KMS-11 (cell line): ENCODE data around the gene BAIAP2L2.
"Not testable (repeated sequence)": the region's sequence is repeated elsewhere in the genome, so short reads cannot be mapped to it uniquely, and the experiment has no call there.

ENCODE experiments used
- H2AFZ ChIP-seq: fragments of 200-600 bp; sonication (generic); 2 replicates; pipeline ENCODE4 v1.6.1; 2016; ENCODE audit warnings: antibody characterized with exemption, mixed run types, low read depth
- H3K27ac ChIP-seq: fragments of 200-600 bp; sonication (generic); 2 replicates; pipeline ENCODE4 v1.6.1; 2016; ENCODE audit warnings: mild to moderate bottlenecking, mixed run types
- H3K27me3 ChIP-seq: fragments of 200-600 bp; sonication (generic); 2 replicates; pipeline ENCODE4 v1.6.1; 2017; ENCODE audit warnings: mild to moderate bottlenecking, low read depth, mixed run types, moderate library complexity; ENCODE audit not compliant: insufficient read depth
- H3K36me3 ChIP-seq: fragments of 200-600 bp; sonication (generic); 2 replicates; pipeline ENCODE4 v1.6.1; 2017; ENCODE audit warnings: mild to moderate bottlenecking, mixed run types; ENCODE audit not compliant: insufficient read depth
- H3K4me1 ChIP-seq: fragments of 200-600 bp; sonication (generic); 2 replicates; pipeline ENCODE4 v1.6.1; 2016; ENCODE audit warnings: mild to moderate bottlenecking, low read depth, mixed run types; ENCODE audit not compliant: poor library complexity, severe bottlenecking
- H3K4me2 ChIP-seq: fragments of 200-600 bp; sonication (generic); 2 replicates; pipeline ENCODE4 v1.7.0; 2016; ENCODE audit warnings: mild to moderate bottlenecking, mixed run types
- H3K4me3 ChIP-seq: fragments of 200-600 bp; sonication (generic); IDR thresholded peaks from 2 replicates; pipeline ENCODE4 v1.6.1; 2017; ENCODE audit warnings: low read depth, low read length, mixed read lengths; ENCODE audit not compliant: insufficient read depth
- H3K79me2 ChIP-seq: fragments of 200-600 bp; sonication (generic); 2 replicates; pipeline ENCODE4 v1.6.1; 2016; ENCODE audit warnings: low read depth, mixed run types; ENCODE audit not compliant: insufficient read depth
- H3K9ac ChIP-seq: fragments of 200-600 bp; sonication (generic); 2 replicates; pipeline ENCODE4 v1.6.1; 2016; ENCODE audit warnings: mild to moderate bottlenecking, mixed run types
- H4K20me1 ChIP-seq: fragments of 200-600 bp; sonication (generic); 2 replicates; pipeline ENCODE4 v1.6.1; 2016; ENCODE audit warnings: mild to moderate bottlenecking, mixed run types; ENCODE audit not compliant: insufficient read depth
- CTCF ChIP-seq: fragments of 200-600 bp; sonication (generic); conservative IDR thresholded peaks from 2 replicates; pipeline ENCODE4 v1.6.1; 2017; ENCODE audit warnings: low read depth, mild to moderate bottlenecking, antibody characterized with exemption, low read length, moderate library complexity, mixed read lengths

BAIAP2L2 gene

GRCh38 chr22:38110008-38110862 is at the start of gene BAIAP2L2:
Gene BAIAP2L2 (minus strand): TSS chr22:38110684. CDS start chr22:38110525, 159 bp downstream.
- no peak within 1 kb of the TSS for H3K4me2 ChIP-seq

GRCh38 chr22:38155703-38156102 is 45.2 kb upstream of the BAIAP2L2 start:
- H3K4me1 ChIP-seq: no peaks in the 10 kb centered on the region
- no peaks in the 10 kb centered on the region for H3K36me3 ChIP-seq
- no peak overlapping the region for H2AFZ ChIP-seq
- H3K4me2 ChIP-seq: no peak overlapping the region
- H3K27ac ChIP-seq: no peak overlapping the region
- H3K4me3 ChIP-seq: no peak overlapping the region
- H3K79me2 ChIP-seq: no peaks in the 10 kb centered on the region
- no peak overlapping the region for H3K9ac ChIP-seq
- H3K27me3 ChIP-seq: no peaks in the 10 kb centered on the region
- no peaks in the 10 kb centered on the region for H4K20me1 ChIP-seq
- no peak for TF ChIP-seq CTCF

More at GRCh38 chr22:38110008-38110862, at the start of gene BAIAP2L2:
- Histone ChIP-seq H3K4me1 (peaks cover 22% of the 10 kb centered on the region), H3K79me2 (no peaks in the 10 kb centered on the region), H3K9ac (no peak within 1 kb of the TSS), H4K20me1 (no peaks in the 10 kb centered on the region), H3K36me3 (no peaks in the 10 kb centered on the region), H3K4me3 (no peak within 1 kb of the TSS), H3K27ac (no peak within 1 kb of the TSS), H3K27me3 (no peaks in the 10 kb centered on the region), H2AFZ (no peak within 1 kb of the TSS)
- no peak for TF ChIP-seq CTCF

GRCh38 chr22:38154563-38154915 is 44.1 kb upstream of the BAIAP2L2 start:
- H3K79me2 ChIP-seq, H4K20me1 ChIP-seq, H3K4me3 ChIP-seq, H2AFZ ChIP-seq, H3K9ac ChIP-seq, H3K36me3 ChIP-seq, H3K4me2 ChIP-seq, H3K4me1 ChIP-seq, H3K27me3 ChIP-seq, H3K27ac ChIP-seq: not testable (repeated sequence)

- no peak for TF ChIP-seq CTCF
- no peak overlapping the region for H2AFZ ChIP-seq
- H4K20me1 ChIP-seq: no peaks in the 10 kb centered on the region
- H3K27me3 ChIP-seq: no peaks in the 10 kb centered on the region
- no peak overlapping the region for H3K9ac ChIP-seq
- no peak overlapping the region for H3K4me3 ChIP-seq
- no peaks in the 10 kb centered on the region for H3K4me1 ChIP-seq
- H3K79me2 ChIP-seq: no peaks in the 10 kb centered on the region
- no peaks in the 10 kb centered on the region for H3K36me3 ChIP-seq
- H3K27ac ChIP-seq: no peak overlapping the region
- no peak overlapping the region for H3K4me2 ChIP-seq
Observed at GRCh38 chr22:38153821-38154562, 43.5 kb upstream of the BAIAP2L2 start.

GRCh38 chr22:38151126-38151500 is 40.6 kb upstream of the BAIAP2L2 start:
- H3K36me3 ChIP-seq: no peaks in the 10 kb centered on the region
- H3K27ac ChIP-seq: no peak overlapping the region
- no peaks in the 10 kb centered on the region for H3K79me2 ChIP-seq
- no peak overlapping the region for H2AFZ ChIP-seq
- no peak overlapping the region for H3K4me2 ChIP-seq
- no peak overlapping the region for H3K9ac ChIP-seq
- TF ChIP-seq CTCF: no peak
- H3K4me1 ChIP-seq: no peaks in the 10 kb centered on the region
- no peaks in the 10 kb centered on the region for H3K27me3 ChIP-seq
- H4K20me1 ChIP-seq: no peaks in the 10 kb centered on the region
- no peak overlapping the region for H3K4me3 ChIP-seq
